Panc1 (cell line): ENCODE data around the gene DLG4. TPM values are rescaled to one million over a fixed set of nuclear protein-coding genes. Genes with fewer than 3 reads are reported as not detected.

Source experiments
- ATAC-seq: fragments of 200-7000 bp; cut with Tn5 transposase; 2 replicates; pipeline ENCODE4 v1.9.1; 2020; ENCODE audit warnings: mild to moderate bottlenecking, moderate library complexity
- BruUV-seq: library from RNA; stranded (reverse); fragments of 400-500 nt; replicated peaks from 2 replicates; lab custom pipeline; 2021; lab: Mats Ljungman, UMichigan
- CTCF ChIA-PET: fragments of 300-600 bp; sonication (Branson Sonifier 250); formaldehyde crosslinking; loops from one replicate; lab custom pipeline; 2022; ENCODE audit warnings: antibody characterized with exemption; lab: Charles Lee
- POLR2A ChIA-PET: fragments of 300-600 bp; sonication (Branson Sonifier 250); formaldehyde crosslinking; loops from one replicate; lab custom pipeline; 2022; ENCODE audit warnings: antibody characterized with exemption; lab: Charles Lee
- DNase-seq: peaks from one replicate; pipeline ENCODE4 v3.0.0-alpha.2; 2010; ENCODE audit warnings: low read depth, low spot score
- H3K27ac ChIP-seq: 2 replicates; pipeline ENCODE4 v1.5.1; 2011; ENCODE audit warnings: mild to moderate bottlenecking, low read length, inconsistent platforms
- H3K27me3 ChIP-seq: fragments of 200-500 bp; sonication (Bioruptor generic); 2 replicates; pipeline ENCODE4 v1.6.0; 2014; ENCODE audit warnings: low read length, inconsistent platforms; ENCODE audit not compliant: control insufficient read depth, insufficient read depth
- H3K36me3 ChIP-seq: fragments of 200-500 bp; sonication (Bioruptor generic); 2 replicates; pipeline ENCODE4 v1.5.1; 2014; ENCODE audit warnings: inconsistent platforms, mild to moderate bottlenecking, low read length, moderate library complexity; ENCODE audit not compliant: control insufficient read depth, insufficient read depth
- H3K4me1 ChIP-seq: 2 replicates; pipeline ENCODE4 v1.5.1; 2011; ENCODE audit warnings: inconsistent platforms, mild to moderate bottlenecking, low read length, moderate library complexity; ENCODE audit not compliant: control insufficient read depth, insufficient read depth
- H3K4me3 ChIP-seq, 2 experiments: 2 replicates each; pipeline ENCODE4 v1.5.1; 2011 to 2012; ENCODE audit warnings: low read depth in 2 of 2, low read length in 2 of 2, mild to moderate bottlenecking in 2 of 2, inconsistent platforms in 1 of 2, moderate library complexity in 1 of 2
- H3K9me3 ChIP-seq: fragments of 200-500 bp; sonication (Bioruptor generic); 2 replicates; pipeline ENCODE4 v1.5.1; 2014; ENCODE audit warnings: low read depth, mild to moderate bottlenecking, inconsistent platforms, low read length, moderate library complexity; ENCODE audit not compliant: control insufficient read depth, insufficient read depth
- POLR2AphosphoS5 ChIP-seq: IDR thresholded peaks from 2 replicates; pipeline ENCODE4 v1.6.1; 2012; ENCODE audit warnings: mild to moderate bottlenecking, low read depth, low read length, moderate library complexity
- SIN3A ChIP-seq: IDR thresholded peaks from 2 replicates; pipeline ENCODE4 v1.6.1; 2012; ENCODE audit warnings: low read depth, mild to moderate bottlenecking, low read length, moderate library complexity, borderline replicate concordance; ENCODE audit not compliant: insufficient read depth
- TCF7L2 ChIP-seq: IDR thresholded peaks from 2 replicates; pipeline ENCODE4 v1.6.1; 2011; ENCODE audit warnings: mild to moderate bottlenecking, low read depth, low read length, inconsistent platforms
- in situ Hi-C: cut with HindIII; loops from 2 replicates; pipeline ENCODE4 v1.10.0; 2016; ENCODE audit warnings: low sequenced_read_pairs, low pct_unique_long_range_greater_than_20kb
- intact Hi-C: fragments of 100-400 bp; cut with micrococcal nuclease; formaldehyde crosslinking; loops from one replicate; pipeline ENCODE4 v1.10.0; 2022; ENCODE audit not compliant: unreplicated experiment
- total RNA-seq: library from RNA; stranded (reverse); gene quantifications from one replicate; pipeline ENCODE4 v1.2.1, GENCODE V29; 2021; ENCODE audit not compliant: unreplicated experiment
- TF ChIP-seq, protein P1 (sequence below), 2 experiments: IDR thresholded peaks; 2 replicates each; pipeline ENCODE4 v1.6.1; 2011 to 2012; ENCODE audit warnings: low read depth in 2 of 2, control low read depth in 1 of 2, low read length in 1 of 2, mild to moderate bottlenecking in 1 of 2, moderate library complexity in 1 of 2; ENCODE audit not compliant: insufficient read depth in 1 of 2
- TF ChIP-seq, protein P2 (sequence below): fragments of 450-650 bp; IDR thresholded peaks from 2 replicates; pipeline ENCODE4 v1.5.1; 2017; ENCODE audit warnings: mild to moderate bottlenecking

DLG4 gene
- total RNA-seq, 1 experiment from 2014 or later: 32.4 TPM

DNA sequence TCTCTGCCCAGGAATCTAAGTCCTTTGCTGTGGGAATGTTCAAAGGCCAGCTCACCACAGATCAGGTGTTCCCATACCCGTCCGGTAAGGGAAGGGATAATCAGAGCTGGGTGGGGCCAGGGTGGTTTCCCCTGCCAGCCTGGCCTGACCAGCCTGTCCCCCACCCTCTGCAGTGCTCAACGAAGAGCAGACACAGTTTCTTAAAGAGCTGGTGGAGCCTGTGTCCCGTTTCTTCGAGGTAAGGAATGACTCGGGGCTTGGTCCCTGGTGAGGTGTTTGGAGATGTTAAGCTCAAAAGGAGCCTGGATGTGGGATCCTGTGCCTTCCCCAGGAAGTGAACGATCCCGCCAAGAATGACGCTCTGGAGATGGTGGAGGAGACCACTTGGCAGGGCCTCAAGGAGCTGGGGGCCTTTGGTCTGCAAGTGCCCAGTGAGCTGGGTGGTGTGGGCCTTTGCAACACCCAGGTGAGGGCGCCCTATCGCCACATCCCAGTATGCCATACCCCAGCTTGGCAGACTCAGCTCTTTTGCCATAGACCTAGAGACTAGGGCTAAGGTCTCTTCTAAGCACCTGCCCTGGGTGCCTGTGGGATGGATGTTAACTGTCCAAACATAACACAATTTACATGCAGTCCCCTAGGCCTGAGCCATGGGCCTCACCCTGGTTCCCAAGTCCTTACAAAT lies 1.1 kb upstream of the DLG4 start:
- intact Hi-C loops: no loop called here
- POLR2A ChIA-PET: interaction anchor here (0.6 kb wide), 1 partner anchor 37 kb away, joined by 3 read pairs; no protein-coding TSS in a partner anchor
- TF ChIP-seq TCF7L2: no peak; the same call in 1 of the 2 replicates
- peak; percentile 79 for TF ChIP-seq POLR2AphosphoS5
- TF ChIP-seq, protein P1, sequence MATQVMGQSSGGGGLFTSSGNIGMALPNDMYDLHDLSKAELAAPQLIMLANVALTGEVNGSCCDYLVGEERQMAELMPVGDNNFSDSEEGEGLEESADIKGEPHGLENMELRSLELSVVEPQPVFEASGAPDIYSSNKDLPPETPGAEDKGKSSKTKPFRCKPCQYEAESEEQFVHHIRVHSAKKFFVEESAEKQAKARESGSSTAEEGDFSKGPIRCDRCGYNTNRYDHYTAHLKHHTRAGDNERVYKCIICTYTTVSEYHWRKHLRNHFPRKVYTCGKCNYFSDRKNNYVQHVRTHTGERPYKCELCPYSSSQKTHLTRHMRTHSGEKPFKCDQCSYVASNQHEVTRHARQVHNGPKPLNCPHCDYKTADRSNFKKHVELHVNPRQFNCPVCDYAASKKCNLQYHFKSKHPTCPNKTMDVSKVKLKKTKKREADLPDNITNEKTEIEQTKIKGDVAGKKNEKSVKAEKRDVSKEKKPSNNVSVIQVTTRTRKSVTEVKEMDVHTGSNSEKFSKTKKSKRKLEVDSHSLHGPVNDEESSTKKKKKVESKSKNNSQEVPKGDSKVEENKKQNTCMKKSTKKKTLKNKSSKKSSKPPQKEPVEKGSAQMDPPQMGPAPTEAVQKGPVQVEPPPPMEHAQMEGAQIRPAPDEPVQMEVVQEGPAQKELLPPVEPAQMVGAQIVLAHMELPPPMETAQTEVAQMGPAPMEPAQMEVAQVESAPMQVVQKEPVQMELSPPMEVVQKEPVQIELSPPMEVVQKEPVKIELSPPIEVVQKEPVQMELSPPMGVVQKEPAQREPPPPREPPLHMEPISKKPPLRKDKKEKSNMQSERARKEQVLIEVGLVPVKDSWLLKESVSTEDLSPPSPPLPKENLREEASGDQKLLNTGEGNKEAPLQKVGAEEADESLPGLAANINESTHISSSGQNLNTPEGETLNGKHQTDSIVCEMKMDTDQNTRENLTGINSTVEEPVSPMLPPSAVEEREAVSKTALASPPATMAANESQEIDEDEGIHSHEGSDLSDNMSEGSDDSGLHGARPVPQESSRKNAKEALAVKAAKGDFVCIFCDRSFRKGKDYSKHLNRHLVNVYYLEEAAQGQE (IDR thresholded peaks at IDR 0.05; ENCODE audit: insufficient read depth in 1 of 2, low read depth in 2 of 2, low read length in 1 of 2): no peak
- TF ChIP-seq, protein P2, sequence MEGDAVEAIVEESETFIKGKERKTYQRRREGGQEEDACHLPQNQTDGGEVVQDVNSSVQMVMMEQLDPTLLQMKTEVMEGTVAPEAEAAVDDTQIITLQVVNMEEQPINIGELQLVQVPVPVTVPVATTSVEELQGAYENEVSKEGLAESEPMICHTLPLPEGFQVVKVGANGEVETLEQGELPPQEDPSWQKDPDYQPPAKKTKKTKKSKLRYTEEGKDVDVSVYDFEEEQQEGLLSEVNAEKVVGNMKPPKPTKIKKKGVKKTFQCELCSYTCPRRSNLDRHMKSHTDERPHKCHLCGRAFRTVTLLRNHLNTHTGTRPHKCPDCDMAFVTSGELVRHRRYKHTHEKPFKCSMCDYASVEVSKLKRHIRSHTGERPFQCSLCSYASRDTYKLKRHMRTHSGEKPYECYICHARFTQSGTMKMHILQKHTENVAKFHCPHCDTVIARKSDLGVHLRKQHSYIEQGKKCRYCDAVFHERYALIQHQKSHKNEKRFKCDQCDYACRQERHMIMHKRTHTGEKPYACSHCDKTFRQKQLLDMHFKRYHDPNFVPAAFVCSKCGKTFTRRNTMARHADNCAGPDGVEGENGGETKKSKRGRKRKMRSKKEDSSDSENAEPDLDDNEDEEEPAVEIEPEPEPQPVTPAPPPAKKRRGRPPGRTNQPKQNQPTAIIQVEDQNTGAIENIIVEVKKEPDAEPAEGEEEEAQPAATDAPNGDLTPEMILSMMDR: peak; percentile 83; the same call in 1 of the 2 replicates
- no peak for TF ChIP-seq SIN3A
- no peak for DNase-seq
- Histone ChIP-seq H3K4me1 (peaks cover 65% of the 10 kb centered on the region), H3K36me3 (peaks cover 5% of the 10 kb centered on the region; the same call in 1 of the 2 replicates), H3K9me3 (no peaks in the 10 kb centered on the region), H3K27me3 (no peaks in the 10 kb centered on the region), H3K27ac (peak overlapping the region; percentile 95), H3K4me3 (peak overlapping the region; percentile 73 to 78)
- BruUV-seq: no TSS peak
- in situ Hi-C loops: no loop called here
- CTCF ChIA-PET: interaction anchor here (0.5 to 1.2 kb wide), 4 partner anchors 16 to 175 kb away, joined by 3 to 4 read pairs (median 4); no protein-coding TSS in a partner anchor
- ATAC-seq: peak; percentile 47

DNA sequence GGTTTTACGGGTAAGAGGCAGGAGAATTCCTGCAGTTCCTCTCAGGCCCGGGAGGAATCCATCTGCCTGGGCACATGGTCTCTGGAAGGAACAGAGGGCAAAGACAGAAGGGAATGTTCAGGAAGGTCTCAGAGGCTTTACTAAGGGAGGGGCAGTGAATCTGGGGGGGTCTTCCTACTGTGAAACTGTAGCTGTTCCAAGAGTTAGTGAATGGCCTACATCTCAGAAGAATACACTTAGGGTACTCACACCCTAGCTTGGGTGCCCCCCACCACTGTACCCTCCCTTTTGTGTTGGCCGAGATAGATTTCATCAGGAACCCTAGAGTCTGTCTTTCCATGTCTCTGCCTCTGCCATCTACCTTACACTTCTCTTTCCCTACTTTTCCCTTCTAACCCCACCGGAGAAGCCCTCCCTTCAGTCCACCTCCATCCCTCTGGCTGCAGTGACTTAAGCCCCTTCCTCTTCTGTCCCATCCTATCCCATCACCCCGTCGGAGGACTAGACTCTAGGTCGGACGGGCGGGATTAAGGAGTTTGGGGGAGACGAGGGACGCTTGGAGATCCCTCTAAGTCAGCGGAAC lies 316 bp downstream of the DLG4 start:
- no peak for TF ChIP-seq POLR2AphosphoS5
- TF ChIP-seq, protein P2: no peak
- TF ChIP-seq TCF7L2: no peak
- TF ChIP-seq, protein P1 (IDR thresholded peaks at IDR 0.05; ENCODE audit: insufficient read depth in 1 of 2, low read depth in 2 of 2, low read length in 1 of 2): no peak
- TF ChIP-seq SIN3A: no peak
- Histone ChIP-seq H3K4me1 (peaks cover 53% of the 10 kb centered on the region), H3K27me3 (no peaks in the 10 kb centered on the region), H3K9me3 (no peaks in the 10 kb centered on the region), H3K36me3 (peaks cover 5% of the 10 kb centered on the region; the same call in 1 of the 2 replicates), H3K4me3 (peak overlapping the region; percentile 73 to 78), H3K27ac (peak overlapping the region; percentile 95)
- ATAC-seq (no peak), DNase-seq (no peak)
- in situ Hi-C loops: no loop called here
- POLR2A ChIA-PET: interaction anchor here (0.6 to 0.8 kb wide), 2 partner anchors 103 to 176 kb away, joined by 3 to 4 read pairs; no protein-coding TSS in a partner anchor
- CTCF ChIA-PET: interaction anchor here (0.6 kb wide), 1 partner anchor 153 kb away, joined by 4 read pairs; no protein-coding TSS in a partner anchor
- intact Hi-C loops: no loop called here
- no TSS peak for BruUV-seq
